Vagina (tissue), 2 donors: Measurements from ENCODE around the gene SLC25A21. TPM values are rescaled to one million over a fixed set of nuclear protein-coding genes. Genes with fewer than 3 reads are reported as not detected.
"Not testable (repeated sequence)": the region's sequence is repeated elsewhere in the genome, so short reads cannot be mapped to it uniquely, and the experiment has no call there.

Experiments used
- DNase-seq, 2 donors: peaks; one replicate each; pipeline ENCODE4 v3.0.0-alpha.2; 2017; ENCODE audit errors: extremely low spot score in 2 of 2
- H3K27ac ChIP-seq: fragments of 200-600 bp; sonication (generic); one replicate; pipeline ENCODE4 v1.5.1; 2019
- H3K27me3 ChIP-seq: fragments of 200-600 bp; sonication (generic); one replicate; pipeline ENCODE4 v1.5.1; 2019
- H3K36me3 ChIP-seq, 2 donors: fragments of 200-600 bp; sonication (generic); one replicate each; pipeline ENCODE4 v1.5.1; 2017 to 2019
- H3K4me1 ChIP-seq: fragments of 200-600 bp; sonication (generic); one replicate; pipeline ENCODE4 v1.5.1; 2019
- H3K4me3 ChIP-seq, 2 donors: fragments of 200-600 bp; sonication (generic); 1 replicate in 1 of 2; 2 replicates in 1 of 2; pipeline ENCODE4 v1.5.1; 2016 to 2019
- H3K9me3 ChIP-seq: fragments of 200-600 bp; sonication (generic); one replicate; pipeline ENCODE4 v1.5.1; 2019
- CTCF ChIP-seq, 3 experiments: fragments of 450-650 bp in 2 of 3; fragments of 200-600 bp in 1 of 3; sonication (generic) in 1 of 3; IDR thresholded peaks; one replicate each; pipeline ENCODE4 v1.5.1; 2017 to 2019; ENCODE audit warnings: antibody characterized with exemption in 3 of 3, mild to moderate bottlenecking in 2 of 3, moderate library complexity in 2 of 3
- POLR2A ChIP-seq, 2 donors: fragments of 450-650 bp; IDR thresholded peaks; one replicate each; pipeline ENCODE4 v1.6.1; 2017; ENCODE audit warnings: antibody characterized with exemption in 2 of 2, mild to moderate bottlenecking in 2 of 2, moderate library complexity in 2 of 2
- POLR2AphosphoS5 ChIP-seq, 2 donors: sonication (generic); formaldehyde crosslinking; IDR thresholded peaks; one replicate each; pipeline ENCODE4 v1.9.0; 2017; ENCODE audit warnings: antibody characterized with exemption in 2 of 2, mild to moderate bottlenecking in 2 of 2, low read depth in 1 of 2; ENCODE audit not compliant: insufficient read depth in 1 of 2
- intact Hi-C: fragments of 100-400 bp; cut with DNase I; formaldehyde crosslinking; loops from one replicate; pipeline ENCODE4 v1.15.1; 2023
- total RNA-seq: library from RNA; depleted of rRNA; stranded (reverse); fragments of >200 nt; gene quantifications from one replicate; pipeline ENCODE4 v1.2.3, GENCODE V29; 2016

SLC25A21 gene
- total RNA-seq, 1 donor from 2014 or later, result 0.49 TPM

GRCh38 chr14:37081218-37081617 is 91.2 kb downstream of the SLC25A21 start:
- DNase-seq, result no peak
- Histone ChIP-seq H3K36me3 (no peaks in the 10 kb centered on the region), H3K27me3 (no peaks in the 10 kb centered on the region), H3K27ac (no peak overlapping the region), H3K4me1 (no peaks in the 10 kb centered on the region), H3K4me3 (no peak overlapping the region), H3K9me3 (no peaks in the 10 kb centered on the region)
- no peak for TF ChIP-seq POLR2AphosphoS5 (IDR thresholded peaks at IDR 0.05; ENCODE audit: insufficient read depth in 1 of 2, low read depth in 1 of 2)
- no peak for TF ChIP-seq POLR2A (IDR thresholded peaks at IDR 0.05)
- no peak for TF ChIP-seq CTCF (IDR thresholded peaks at IDR 0.05)
- intact Hi-C loops, result no loop called here

- intact Hi-C loops, result no loop called here
- H3K27me3 ChIP-seq, result no peaks in the 10 kb centered on the region
- no peak overlapping the region for H3K27ac ChIP-seq
- no peak overlapping the region for H3K4me3 ChIP-seq
- H3K4me1 ChIP-seq, result no peaks in the 10 kb centered on the region
- no peak for TF ChIP-seq POLR2AphosphoS5 (IDR thresholded peaks at IDR 0.05; ENCODE audit: insufficient read depth in 1 of 2, low read depth in 1 of 2)
- TF ChIP-seq CTCF (IDR thresholded peaks at IDR 0.05), result no peak
- no peak for TF ChIP-seq POLR2A (IDR thresholded peaks at IDR 0.05)
- H3K36me3 ChIP-seq, result no peaks in the 10 kb centered on the region
- no peaks in the 10 kb centered on the region for H3K9me3 ChIP-seq
- DNase-seq, result no peak
These were observed 94.3 kb downstream of the SLC25A21 start for GRCh38 chr14:37078131-37078530.

- H3K27me3 ChIP-seq, H3K27ac ChIP-seq, H3K4me1 ChIP-seq, H3K36me3 ChIP-seq, H3K4me3 ChIP-seq, H3K9me3 ChIP-seq, DNase-seq, intact Hi-C loops: not testable (repeated sequence)
These were observed 98.1 kb downstream of the SLC25A21 start for GRCh38 chr14:37074320-37074719.

- intact Hi-C loops, result no loop called here
- Histone ChIP-seq H3K27me3 (no peaks in the 10 kb centered on the region), H3K9me3 (no peaks in the 10 kb centered on the region), H3K4me1 (no peaks in the 10 kb centered on the region), H3K27ac (no peak overlapping the region), H3K36me3 (no peaks in the 10 kb centered on the region), H3K4me3 (no peak overlapping the region)
- DNase-seq, result no peak
- no peak for TF ChIP-seq POLR2A (IDR thresholded peaks at IDR 0.05)
- no peak for TF ChIP-seq CTCF (IDR thresholded peaks at IDR 0.05)
- no peak for TF ChIP-seq POLR2AphosphoS5 (IDR thresholded peaks at IDR 0.05; ENCODE audit: insufficient read depth in 1 of 2, low read depth in 1 of 2)
These were observed 108.8 kb downstream of the SLC25A21 start for GRCh38 chr14:37063467-37064240.

- Histone ChIP-seq H3K27me3 (no peaks in the 10 kb centered on the region), H3K4me1 (no peaks in the 10 kb centered on the region), H3K4me3 (no peak overlapping the region), H3K27ac (no peak overlapping the region), H3K36me3 (no peaks in the 10 kb centered on the region), H3K9me3 (no peaks in the 10 kb centered on the region)
- intact Hi-C loops, result no loop called here
- no peak for DNase-seq
- no peak for TF ChIP-seq CTCF (IDR thresholded peaks at IDR 0.05)
- no peak for TF ChIP-seq POLR2AphosphoS5 (IDR thresholded peaks at IDR 0.05; ENCODE audit: insufficient read depth in 1 of 2, low read depth in 1 of 2)
- TF ChIP-seq POLR2A (IDR thresholded peaks at IDR 0.05), result no peak
These were observed 110.1 kb downstream of the SLC25A21 start for GRCh38 chr14:37062191-37062803.
